HG03342 (cell line): ENCODE results near the gene NEURL2.
"Not testable (repeated sequence)": the region's sequence is repeated elsewhere in the genome, so short reads cannot be mapped to it uniquely, and the experiment has no call there.

Experiments
- ATAC-seq: cut with Tn5 transposase; IDR thresholded peaks from one replicate; pipeline ENCODE4 v1.9.1; 2021; ENCODE audit warnings: mild to moderate bottlenecking, moderate library complexity; ENCODE audit not compliant: unreplicated experiment

The NEURL2 gene, protein sequence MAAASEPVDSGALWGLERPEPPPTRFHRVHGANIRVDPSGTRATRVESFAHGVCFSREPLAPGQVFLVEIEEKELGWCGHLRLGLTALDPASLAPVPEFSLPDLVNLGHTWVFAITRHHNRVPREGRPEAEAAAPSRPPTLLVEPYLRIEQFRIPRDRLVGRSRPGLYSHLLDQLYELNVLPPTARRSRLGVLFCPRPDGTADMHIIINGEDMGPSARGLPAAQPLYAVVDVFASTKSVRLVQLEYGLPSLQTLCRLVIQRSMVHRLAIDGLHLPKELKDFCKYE

DNA sequence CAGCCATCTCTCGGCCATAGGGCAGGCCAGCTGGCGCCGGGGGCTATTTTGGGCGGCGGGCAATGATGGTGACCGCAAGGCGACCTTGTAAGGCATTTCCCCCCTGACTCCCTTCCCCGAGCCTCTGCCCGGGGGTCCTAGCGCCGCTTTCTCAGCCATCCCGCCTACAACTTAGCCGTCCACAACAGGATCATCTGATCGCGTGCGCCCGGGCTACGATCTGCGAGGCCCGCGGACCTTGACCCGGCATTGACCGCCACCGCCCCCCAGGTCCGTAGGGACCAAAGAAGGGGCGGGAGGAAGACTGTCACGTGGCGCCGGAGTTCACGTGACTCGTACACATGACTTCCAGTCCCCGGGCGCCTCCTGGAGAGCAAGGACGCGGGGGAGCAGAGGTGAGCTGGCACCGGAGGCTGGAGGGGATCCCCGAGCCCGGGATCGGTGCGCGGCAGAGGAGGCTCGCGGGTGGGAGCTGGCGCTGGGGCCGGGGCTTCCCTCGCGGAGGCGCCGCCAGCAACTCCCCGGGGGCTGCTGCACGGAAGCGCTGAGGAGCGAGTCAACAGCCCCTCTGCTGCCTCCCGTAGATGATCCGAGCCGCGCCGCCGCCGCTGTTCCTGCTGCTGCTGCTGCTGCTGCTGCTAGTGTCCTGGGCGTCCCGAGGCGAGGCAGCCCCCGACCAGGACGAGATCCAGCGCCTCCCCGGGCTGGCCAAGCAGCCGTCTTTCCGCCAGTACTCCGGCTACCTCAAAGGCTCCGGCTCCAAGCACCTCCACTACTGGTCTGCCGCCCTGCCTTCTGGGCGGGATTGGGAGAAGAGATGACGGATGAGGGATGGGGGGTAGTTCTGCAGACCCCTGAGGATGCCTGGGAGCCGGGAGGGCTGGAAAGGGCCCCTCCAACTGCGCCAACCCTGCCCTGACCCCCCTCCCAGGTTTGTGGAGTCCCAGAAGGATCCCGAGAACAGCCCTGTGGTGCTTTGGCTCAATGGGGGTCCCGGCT is at the start of gene NEURL2, which contains the start of gene CTSA:
Gene NEURL2, minus strand, starts transcription at position 224 of the 999 bp plus-strand sequence. Its CDS starts 217 bp downstream, at position 7.
Gene CTSA, plus strand, starts transcription at position 351 of the 999 bp plus-strand sequence. Its CDS starts 234 bp downstream, at position 585.
- ATAC-seq = peak; percentile 68

DNA sequence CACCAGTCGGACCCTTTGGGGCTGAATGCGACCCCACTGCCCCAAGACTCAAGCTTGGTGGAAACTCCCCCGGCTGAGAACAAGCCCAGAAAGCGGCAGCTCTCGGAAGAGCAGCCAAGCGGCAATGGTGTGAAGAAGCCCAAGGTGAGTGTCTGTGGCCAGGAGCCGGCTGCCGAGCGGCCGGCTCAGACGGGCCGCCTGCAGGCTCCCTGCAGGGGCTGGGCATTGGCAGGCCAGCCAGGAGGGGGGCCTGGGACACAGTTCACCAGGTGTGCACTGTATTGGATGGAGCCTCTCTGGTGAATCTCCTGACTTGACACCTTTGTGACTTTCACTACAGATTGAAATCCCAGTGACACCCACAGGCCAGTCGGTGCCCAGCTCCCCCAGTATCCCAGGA is 49.5 kb upstream of the NEURL2 start:
- ATAC-seq = no peak

DNA sequence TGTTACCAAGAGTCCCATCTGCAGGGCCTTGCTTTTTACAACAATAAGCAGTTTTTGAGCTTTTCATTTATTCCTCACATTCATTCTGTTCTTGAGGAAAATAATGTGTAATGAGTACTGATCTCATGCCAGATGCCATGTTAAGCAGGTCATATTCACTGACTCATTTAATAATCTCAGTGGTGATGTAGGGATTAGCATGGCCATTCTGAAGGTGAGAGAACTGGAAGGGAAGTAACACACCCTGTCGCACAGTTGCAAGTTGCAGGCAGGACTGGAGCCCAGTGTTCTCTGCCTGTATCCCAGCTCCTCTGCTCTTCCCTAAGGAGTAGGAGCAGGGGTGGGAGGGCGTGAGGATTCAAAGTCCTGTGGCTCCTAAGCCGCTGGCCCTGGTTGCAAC is 49.0 kb upstream of the NEURL2 start:
- no peak for ATAC-seq

DNA sequence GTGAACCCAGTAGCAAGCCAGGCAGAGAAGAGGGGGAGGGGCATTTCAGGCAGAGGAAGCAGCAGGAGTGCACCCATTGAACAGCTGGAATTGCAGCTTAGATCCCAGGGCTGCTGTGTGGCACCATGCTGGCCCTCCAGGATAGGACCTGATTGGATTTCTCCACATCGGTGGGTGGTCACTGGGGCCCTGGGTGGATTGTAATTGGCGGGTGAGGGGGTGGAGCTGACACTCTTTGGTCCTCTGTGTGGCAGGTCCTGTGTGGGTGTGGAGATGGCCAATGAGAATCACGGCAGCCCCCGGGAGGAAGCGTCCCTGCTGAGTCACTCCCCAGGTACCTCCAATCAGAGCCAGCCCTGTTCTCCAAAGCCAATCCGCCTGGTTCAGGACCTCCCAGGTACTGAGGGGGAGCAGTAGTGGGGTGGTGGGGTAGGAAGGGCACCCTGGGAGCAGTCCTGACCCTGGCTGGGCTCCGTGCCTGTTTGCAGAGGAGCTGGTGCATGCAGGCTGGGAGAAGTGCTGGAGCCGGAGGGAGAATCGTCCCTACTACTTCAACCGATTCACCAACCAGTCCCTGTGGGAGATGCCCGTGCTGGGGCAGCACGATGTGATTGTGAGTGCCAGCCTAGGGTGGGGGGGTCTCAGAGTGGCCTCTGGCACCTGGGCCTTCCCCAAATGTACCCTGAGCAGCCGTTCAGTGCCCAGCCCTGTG is 47.9 kb upstream of the NEURL2 start:
- ATAC-seq = no peak

DNA sequence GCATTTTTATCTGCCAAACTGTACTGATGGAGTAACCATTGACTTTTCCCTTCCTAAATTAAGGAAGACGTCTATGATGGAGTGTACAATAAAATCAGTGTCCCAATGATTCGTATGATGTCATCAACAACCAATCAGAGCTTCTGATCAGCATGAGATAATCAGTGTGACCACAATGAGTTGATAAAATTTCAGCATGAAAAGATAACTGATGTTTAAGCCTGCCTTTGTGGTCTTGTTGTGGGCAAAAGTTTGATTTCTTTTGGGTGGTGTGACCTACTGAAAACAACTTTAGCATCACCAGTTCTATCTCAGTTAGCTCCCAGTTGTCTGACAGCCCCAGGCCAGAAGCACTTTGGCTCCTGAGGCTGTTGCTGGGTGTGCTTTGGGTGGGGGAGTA is 46.8 kb upstream of the NEURL2 start:
- no peak for ATAC-seq

DNA sequence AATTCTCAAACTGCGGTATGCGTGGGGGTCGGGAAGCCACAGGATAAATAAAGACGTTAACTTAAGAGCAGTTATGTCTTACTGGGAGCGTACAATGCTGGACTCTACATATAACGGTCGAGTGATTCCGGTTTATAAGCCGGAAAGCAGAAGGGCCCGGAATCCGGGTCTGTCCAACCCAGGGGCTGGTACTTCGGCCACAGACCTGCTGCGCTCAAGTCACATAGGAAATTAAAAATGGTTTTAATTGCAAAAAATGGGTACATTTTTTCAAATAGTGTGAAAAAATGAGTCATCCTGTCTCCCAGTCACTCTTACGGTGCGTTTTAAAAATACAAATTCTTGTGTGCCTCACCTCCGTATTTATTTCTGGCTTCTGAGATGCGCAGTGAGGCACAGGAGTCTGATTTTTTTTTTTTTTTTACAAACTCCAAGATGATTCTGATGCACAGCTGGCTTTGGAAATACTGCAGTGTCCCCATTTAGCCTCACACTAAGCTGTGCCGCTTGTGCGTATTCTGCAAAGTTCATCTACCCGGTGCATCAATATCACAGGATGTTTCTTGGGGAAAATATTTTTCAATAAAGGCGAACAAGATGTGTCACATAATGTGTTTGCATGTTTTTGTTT is 44.5 kb upstream of the NEURL2 start:
- no peak for ATAC-seq

DNA sequence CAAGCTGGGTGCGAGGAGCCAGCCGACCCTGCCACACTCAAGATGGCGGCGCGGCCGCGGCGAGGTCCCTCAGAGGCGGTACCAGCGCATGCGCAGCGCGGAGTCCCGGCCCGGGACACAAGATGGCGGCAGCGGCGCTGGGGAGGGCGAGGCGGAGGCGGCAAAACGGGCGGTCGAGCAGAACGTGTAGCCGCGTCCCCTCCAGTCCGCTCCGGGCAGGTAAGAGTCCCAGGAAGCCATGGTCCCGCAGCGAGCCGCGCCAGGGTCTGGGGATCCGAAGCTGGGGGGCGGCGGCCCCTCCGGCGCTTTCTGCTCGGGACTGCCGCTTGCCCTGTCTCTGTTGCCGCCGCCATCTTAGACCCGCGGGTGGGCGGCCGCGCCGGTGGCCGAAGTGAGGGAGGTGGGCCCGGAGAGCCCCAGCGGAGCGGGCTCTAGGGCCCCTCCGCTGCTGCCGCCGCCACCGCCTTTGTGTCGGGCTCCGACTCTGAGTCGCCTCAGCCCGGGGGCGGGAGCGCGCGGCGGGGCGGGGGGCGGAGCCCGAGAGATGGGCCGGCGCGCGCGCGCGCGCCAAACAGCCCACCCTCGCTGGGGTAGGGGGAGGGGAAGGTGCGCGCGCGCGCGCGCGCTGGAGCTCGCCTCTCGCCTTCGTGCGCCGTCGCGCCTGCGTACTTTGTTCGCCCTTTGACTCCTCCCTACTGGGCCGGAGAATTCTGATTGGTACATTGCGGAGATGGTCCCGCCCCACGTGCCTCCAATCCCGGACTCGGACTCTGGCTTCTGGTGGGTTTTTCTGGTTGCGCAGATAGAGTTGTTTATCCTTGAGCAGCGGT is 43.8 kb upstream of the NEURL2 start, which contains the start of gene PCIF1:
Gene PCIF1, plus strand, starts transcription at position 98 of the 830 bp plus-strand sequence. CDS start 4,317 bp downstream, outside the sequence.
- peak; percentile 73 for ATAC-seq

DNA sequence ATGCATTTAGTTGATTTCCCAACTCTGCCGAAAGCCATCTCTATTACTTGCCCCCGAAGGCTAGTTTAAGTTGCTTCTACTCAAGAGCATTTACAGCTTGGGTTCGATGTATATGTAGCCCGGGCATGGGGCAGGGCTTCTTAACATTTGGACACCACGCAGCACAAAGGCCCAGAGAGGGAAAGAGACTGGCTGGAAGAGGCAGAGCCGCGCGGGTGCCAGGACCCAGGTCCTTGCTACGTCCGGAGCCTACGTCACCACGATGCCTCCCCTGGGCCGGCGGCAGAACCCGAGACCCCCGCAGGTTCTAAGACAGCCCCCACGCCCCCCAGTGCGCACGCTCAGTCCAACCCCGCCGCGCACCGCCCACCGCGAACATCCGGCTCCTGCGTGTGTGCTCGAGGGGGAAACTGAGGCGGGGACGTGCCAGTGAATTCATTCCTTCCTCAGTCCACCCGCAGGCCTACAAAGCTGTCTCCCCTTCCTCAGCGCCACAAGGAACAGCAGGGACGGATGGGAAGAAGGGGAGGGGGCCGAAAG is 43.1 kb upstream of the NEURL2 start:
- ATAC-seq = peak; percentile 2

DNA sequence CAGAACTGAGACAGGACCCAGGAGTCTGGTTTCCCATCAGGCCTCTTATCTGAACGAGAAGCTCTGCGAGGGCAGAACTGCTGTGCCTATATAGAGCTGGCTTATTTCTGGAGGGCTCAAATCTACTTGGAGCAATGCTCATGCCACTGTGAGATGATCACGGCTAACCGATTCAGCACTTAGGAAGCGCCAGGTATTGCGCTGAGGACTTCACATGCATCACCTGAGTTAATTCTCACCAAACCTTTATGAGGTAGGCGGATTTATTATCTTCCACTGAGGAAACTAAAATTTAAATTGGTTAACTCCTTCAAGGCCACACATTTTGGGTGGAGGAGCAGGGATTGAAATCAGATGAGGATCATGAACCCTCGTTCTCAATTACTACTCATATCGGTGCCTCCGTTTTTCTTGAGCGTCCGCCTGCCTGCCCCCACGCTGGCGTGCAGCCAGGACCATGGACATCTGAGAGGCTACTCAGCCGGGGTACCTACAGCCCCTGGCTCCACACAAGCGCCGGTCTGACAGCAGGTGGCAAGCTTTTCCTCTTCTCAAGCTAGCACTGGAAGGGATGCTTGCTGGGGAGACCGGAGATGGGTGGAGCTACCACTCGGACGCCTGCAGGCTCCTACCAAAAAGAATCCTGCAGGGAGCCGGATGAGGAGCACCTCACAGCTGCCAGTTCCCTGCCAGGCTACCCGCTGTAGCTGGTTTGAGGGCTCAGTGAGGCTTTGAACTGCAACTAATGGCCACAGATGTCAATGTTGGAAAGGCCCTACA is 42.4 kb upstream of the NEURL2 start:
- no peak for ATAC-seq

DNA sequence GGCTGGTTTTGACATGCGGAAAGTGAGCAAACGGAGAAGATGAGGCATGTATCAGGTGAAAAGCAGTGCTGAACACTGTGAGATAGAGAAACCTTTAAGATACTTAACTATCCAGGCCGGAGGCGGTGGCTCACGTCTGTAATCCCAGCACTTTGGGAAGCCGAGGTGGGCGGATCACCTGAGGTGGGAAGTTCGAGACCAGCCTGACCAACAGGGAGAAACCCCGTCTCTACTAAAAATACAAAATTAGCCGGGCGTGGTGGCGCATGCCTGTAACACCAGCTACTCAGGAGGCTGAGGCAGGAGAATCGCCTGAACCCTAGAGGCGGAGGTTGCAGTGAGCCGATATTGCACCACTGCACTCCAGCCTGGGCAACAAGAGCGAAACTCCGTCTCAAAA is 40.7 kb upstream of the NEURL2 start:
- not testable (repeated sequence) for ATAC-seq

DNA sequence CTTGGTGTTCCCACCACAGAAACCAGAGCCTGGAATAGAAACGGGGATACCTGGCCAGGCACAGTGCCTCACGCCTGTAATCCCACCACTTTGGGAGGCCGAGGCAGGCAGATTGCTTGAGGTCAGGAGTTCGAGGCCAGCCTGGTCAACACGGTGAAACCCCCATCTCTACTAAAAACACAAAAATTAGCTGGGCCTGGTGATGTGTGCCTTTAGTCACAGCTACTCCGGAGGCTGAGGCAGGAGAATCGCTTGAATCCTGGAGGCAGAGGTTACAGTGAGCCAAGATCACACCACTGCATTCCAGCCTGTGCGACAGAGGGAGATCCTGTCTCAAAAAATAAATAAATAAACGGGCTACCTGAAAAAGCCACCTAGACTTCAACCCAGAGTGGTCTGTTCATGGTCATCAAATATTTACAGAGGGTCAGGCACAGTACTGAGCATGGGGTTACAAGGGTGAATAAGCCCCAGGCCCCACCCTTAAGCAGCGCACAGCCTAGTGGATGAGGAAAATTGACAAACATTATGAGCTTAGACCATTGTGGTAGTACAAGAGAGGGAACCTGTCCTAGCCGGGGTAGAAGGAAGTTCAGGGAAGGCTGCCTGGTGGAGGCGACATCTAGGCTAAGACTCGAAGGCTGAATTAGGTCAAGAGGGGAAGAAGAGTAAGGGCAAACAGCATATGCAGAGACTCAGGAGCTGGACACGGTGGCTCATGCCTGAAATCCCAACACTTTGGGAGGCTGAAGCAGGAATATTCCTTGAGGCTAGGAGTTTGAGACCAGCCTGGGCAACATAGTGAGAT is 36.3 kb upstream of the NEURL2 start:
- ATAC-seq = no peak

DNA sequence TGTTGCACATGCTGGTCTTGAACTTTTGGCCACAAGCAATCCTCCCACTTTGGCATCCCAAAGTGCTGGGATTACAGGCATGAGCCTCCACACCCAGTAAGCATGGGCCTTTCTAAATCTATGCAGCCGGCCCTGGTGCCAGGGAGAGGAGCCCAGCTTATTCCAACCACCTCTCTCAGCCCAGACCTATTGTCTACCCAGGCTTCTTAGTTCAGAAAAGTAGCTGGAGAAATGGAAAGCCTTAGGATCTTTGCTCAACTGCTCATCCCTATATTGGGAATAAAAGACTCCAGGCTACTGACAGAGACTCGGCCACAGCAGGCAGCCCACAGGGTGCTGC is 35.7 kb upstream of the NEURL2 start:
- no peak for ATAC-seq

DNA sequence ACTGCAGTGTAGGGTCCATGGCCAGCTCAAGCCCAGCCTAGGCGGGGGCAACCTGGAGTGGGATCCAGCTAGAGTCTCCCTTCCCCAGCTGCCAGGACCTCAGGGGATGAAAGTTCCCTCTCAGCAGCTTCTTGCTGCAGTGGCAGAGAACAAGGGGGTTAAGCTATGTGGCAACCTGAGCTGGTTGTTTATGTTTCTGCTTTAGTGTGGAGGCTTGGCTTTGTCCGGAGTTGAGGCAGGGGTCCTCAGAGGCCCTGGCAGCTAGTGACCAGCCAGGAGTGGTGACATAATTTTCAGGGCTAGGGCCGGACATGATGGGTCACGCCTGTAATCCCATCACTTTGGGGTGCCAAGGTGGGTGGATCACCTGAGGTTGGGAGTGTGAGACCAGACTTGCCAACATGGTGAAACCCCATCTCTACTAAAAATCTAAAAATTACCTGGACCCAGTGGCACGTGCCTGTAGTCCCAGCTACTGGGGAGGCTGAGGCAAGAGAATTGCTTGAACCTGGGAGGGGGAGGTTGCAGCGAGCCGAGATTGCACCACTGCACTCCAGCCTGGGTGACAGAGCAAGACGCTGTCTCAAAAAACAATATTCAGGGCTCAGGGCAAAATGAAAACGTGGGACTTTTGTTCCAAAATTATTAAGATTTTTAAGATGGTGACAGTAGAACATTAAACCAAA is 35.0 kb upstream of the NEURL2 start:
- no peak for ATAC-seq

DNA sequence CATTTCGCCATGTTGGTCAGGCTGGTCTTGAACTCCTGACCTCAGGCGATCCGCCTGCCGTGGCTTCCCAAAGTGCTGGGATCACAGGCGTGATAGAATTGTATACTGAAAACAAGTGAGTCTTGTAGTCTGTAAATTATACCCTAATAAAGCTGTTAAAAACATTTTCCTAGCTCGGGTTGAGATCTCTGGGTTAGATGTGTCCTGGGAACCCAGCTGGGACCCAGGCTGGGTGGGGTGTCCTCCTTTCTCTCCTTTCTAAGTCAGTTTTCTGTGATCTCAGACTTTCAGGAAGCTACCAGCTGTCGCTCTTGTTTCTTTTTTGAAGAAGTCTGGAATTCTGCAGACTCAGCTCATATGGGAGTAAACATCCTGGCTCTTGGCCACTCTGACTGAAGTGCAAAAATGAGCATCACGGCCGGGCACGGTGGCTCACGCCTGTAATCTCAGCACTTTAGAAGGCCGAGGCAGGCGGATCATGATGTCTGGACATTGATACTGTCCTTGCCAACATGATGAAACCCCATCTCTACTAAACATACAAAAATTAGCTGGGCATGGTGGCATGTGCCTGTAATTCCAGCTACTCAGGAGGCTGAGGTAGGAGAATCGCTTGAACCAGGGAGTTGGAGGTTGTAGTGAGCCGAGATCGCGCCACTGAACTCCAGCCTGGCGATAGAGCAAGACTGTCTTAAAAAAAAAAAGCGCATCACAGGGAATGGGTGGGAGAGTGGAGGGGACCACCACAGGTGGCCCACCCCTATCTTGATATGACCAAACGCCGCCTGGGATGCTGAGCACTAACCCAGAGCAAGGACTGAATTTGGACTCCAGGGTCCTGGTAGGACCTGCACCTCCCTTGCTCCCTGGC is 33.6 kb upstream of the NEURL2 start:
- ATAC-seq = no peak

DNA sequence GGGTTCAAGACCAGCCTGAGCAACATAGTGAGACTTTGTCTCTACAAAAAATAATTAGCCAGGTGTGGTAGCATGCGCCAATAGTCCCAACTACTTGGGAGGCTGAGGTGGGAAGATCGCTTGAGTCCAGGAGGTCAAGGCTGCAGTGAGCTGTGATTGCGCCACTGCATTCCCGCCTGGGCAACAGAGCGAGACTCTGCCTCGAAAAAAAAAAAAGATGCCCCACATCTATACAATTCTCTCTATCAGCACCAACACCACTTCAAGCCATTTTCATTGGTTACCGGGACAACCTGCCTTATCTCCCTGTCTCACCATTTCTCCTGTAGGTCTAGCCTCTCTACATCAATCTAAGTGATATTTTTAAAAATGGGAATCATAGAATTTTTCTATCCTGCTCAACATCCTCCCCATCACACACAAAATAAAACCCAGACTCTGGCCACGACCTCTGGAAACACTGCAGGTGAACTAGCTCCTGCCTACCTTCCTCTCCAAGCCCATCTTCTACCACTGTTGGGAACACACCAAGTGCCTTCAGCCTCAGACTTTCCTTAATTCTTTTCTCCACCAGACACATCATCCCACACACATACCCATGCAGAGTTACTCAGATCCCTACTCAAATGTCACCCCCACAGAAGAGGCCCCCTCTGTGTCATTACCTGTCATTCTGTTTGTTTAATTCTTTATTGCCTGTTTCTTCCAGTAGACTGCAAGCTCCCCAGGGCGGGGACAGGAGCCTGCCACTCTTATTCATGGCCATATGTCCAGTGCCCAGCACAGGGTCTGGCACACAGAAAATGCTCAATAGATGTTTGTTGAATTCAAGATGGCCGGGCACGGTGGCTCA is 30.6 kb upstream of the NEURL2 start:
- no peak for ATAC-seq
